Fibroblast of villous mesenchyme (primary cell): ENCODE data around the gene CYB5A. TPM values are rescaled to one million over a fixed set of nuclear protein-coding genes. Genes with fewer than 3 reads are reported as not detected.

Source experiments
- DNase-seq: peaks from one replicate; pipeline ENCODE4 v3.0.0-alpha.2; 2010; ENCODE audit warnings: low read depth
- H3K4me3 ChIP-seq: 2 replicates; pipeline ENCODE4 v1.5.1; 2011; ENCODE audit warnings: low read depth, mild to moderate bottlenecking, low read length
- CTCF ChIP-seq: IDR thresholded peaks from 2 replicates; pipeline ENCODE4 v1.5.1; 2012; ENCODE audit warnings: low read depth, mild to moderate bottlenecking, low read length; ENCODE audit not compliant: insufficient read depth
- small RNA-seq: library from RNA; depleted of rRNA; stranded (forward); fragments of <200 nt; gene quantifications from one replicate; pipeline ENCODE3, GENCODE V24; 2012
- total RNA-seq: library from RNA; depleted of rRNA; stranded (reverse); fragments of >200 nt; gene quantifications from 2 replicates; pipeline ENCODE4 v1.2.3, GENCODE V29; 2012

The CYB5A gene
- total RNA-seq, 1 donor, result 114 TPM

- DNase-seq, result no peak
- H3K4me3 ChIP-seq, result no peak overlapping the region
- no peak for TF ChIP-seq CTCF
Observed at GRCh38 chr18:74203811-74204210, 88.0 kb downstream of the CYB5A start.

Small RNA genes within 50 kb of the gene (small RNA-seq; reads per million reads assigned to genes)
- not detected for gene RN7SL551P

Other genes with a start within 250 kb of the CYB5A start
- 0.32 and 0.43 TPM in 2 replicates for gene FBXO15, start 144.1 kb downstream of the CYB5A start, total RNA-seq
- 17.1 and 20.7 TPM in 2 replicates for gene TIMM21, start 143.4 kb downstream of the CYB5A start, total RNA-seq
- not detected in 2 replicates for gene C18orf63, start 23.9 kb upstream of the CYB5A start, total RNA-seq
- not detected in 2 replicates for gene DIPK1C, start 165.3 kb upstream of the CYB5A start, total RNA-seq
- 29.6 and 38.4 TPM in 2 replicates for gene CNDP2, start 204.4 kb upstream of the CYB5A start, total RNA-seq
- gene CNDP1, start 242.5 kb upstream of the CYB5A start, total RNA-seq, result not detected in 2 replicates